Immature natural killer cell (primary cell): Measurements from ENCODE around the gene EPHA3. TPM values are rescaled to one million over a fixed set of nuclear protein-coding genes. Genes with fewer than 3 reads are reported as not detected.

Source experiments
- DNase-seq, 3 donors: peaks; one replicate each; pipeline ENCODE4 v3.0.0; 2022; ENCODE audit warnings: mixed read lengths in 1 of 3
- H3K27ac Mint-ChIP-seq, 6 donors: one replicate each; pipeline ENCODE4 v1.8.0; 2020; ENCODE audit warnings: mixed read lengths in 6 of 6, mild to moderate bottlenecking in 5 of 6, inconsistent platforms in 4 of 6, moderate library complexity in 3 of 6
- H3K27me3 Mint-ChIP-seq, 3 donors: one replicate each; pipeline ENCODE4 v1.8.0; 2020 to 2021; ENCODE audit warnings: low read depth in 3 of 3, mild to moderate bottlenecking in 3 of 3, mixed read lengths in 3 of 3, moderate library complexity in 3 of 3, inconsistent platforms in 1 of 3
- H3K36me3 Mint-ChIP-seq, 3 donors: one replicate each; pipeline ENCODE4 v1.8.0; 2020; ENCODE audit warnings: mixed read lengths in 3 of 3, inconsistent platforms in 2 of 3, mild to moderate bottlenecking in 2 of 3
- H3K4me1 Mint-ChIP-seq, 2 donors: one replicate each; pipeline ENCODE4 v1.8.0; 2020; ENCODE audit warnings: inconsistent platforms in 2 of 2, mild to moderate bottlenecking in 2 of 2, mixed read lengths in 2 of 2, moderate library complexity in 1 of 2
- H3K4me3 Mint-ChIP-seq, 5 donors: one replicate each; pipeline ENCODE4 v1.8.0; 2020; ENCODE audit warnings: mild to moderate bottlenecking in 5 of 5, mixed read lengths in 5 of 5, inconsistent platforms in 3 of 5, moderate library complexity in 3 of 5
- H3K9me3 Mint-ChIP-seq, 6 donors: one replicate each; pipeline ENCODE4 v1.8.0; 2020; ENCODE audit warnings: mild to moderate bottlenecking in 6 of 6, mixed read lengths in 6 of 6, inconsistent platforms in 4 of 6, moderate library complexity in 3 of 6
- polyA plus RNA-seq, 3 donors: library from polyadenylated mRNA; unstranded; fragments of 300-500 nt; fragmentation: Illumina TruSeq; gene quantifications; one replicate each; pipeline ENCODE4 v1.2.3, GENCODE V29; 2021

The EPHA3 gene
- polyA plus RNA-seq, 3 donors from 2014 or later, result not detected

DNA sequence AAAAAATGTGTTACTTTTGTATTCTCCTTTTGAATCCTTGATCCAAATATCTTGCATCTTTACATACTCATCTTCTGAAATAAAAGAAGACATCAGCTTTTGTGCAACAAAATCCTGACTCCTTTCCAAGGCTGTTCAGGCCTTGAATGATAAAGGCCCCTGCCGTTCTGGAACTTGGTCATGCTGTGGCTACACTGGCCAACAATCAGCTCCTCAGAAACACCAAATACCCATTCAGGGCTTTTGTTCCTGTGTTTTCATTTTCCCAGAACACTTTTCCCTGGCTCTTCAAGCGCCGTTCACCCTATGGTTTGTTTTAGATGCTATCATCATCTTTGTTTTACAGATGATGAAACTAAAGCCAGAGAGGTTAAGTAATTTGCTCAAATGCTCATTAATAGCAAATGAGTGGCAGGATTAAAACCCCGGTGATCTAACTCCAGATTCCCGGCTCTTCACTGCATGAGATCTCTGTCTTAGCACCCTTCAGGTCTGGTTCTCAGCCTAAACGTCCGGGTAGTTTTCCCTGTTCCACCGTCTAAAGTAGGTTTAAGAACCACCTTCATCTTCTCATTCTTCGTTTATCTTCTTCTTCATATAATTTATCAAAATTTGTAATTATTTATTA lies 58.3 kb downstream of the EPHA3 start:
- peaks cover 6 to 30% (median 17%) of the 10 kb centered on the region in 6 donors for H3K9me3 Mint-ChIP-seq
- no peaks in the 10 kb centered on the region for H3K4me1 Mint-ChIP-seq
- DNase-seq, result no peak
- H3K27me3 Mint-ChIP-seq, result no peaks in the 10 kb centered on the region
- no peak overlapping the region for H3K27ac Mint-ChIP-seq
- no peak overlapping the region for H3K4me3 Mint-ChIP-seq
- H3K36me3 Mint-ChIP-seq, result peaks cover 0 to 3% (median 0%) of the 10 kb centered on the region in 3 donors

DNA sequence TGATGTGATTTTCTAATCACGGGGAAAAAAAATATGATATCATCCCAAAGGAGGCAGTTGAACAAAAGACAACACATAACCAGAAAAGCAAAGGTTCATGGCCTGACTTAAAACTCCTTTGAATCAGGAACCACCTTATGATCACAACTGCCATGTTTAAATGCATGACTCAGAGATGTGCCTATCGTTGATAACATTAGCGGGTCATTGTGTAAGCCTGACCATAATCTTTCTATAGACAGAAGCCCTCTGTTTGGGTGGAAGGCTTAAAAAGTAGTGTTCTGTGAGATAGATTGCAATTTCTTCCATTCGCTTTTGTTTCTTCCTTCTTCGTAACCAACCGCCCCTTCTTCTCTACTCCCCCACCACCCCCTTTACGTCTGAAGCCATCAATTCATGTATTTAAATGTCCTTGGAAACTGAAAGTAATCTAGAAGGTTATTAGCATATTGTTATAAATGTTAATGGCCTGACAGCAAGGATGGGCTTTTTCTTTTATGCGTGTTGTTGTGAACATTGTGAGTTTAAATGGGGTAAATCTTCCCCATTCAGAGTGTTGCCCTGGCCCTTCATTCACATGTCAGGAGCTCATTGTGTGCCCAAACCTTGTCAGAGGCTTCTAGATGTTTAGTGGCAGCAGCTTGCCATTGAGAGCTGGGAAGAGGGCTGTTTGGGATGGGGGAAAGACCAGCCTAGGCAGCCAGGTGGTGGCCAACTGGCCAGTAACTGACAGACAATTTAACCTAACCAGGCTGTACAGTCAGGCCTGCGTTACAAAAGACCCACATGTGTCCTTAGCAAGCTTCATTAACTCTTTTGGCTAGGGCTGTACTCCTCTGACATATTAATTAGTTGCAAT lies 64.5 kb downstream of the EPHA3 start:
- Mint-ChIP-seq H3K4me1 (no peaks in the 10 kb centered on the region), H3K27ac (no peak overlapping the region), H3K27me3 (peaks cover 0 to 2% (median 0%) of the 10 kb centered on the region in 3 donors), H3K4me3 (no peak overlapping the region), H3K9me3 (peaks cover 0 to 11% (median 4%) of the 10 kb centered on the region in 6 donors), H3K36me3 (no peaks in the 10 kb centered on the region)
- no peak for DNase-seq

DNA sequence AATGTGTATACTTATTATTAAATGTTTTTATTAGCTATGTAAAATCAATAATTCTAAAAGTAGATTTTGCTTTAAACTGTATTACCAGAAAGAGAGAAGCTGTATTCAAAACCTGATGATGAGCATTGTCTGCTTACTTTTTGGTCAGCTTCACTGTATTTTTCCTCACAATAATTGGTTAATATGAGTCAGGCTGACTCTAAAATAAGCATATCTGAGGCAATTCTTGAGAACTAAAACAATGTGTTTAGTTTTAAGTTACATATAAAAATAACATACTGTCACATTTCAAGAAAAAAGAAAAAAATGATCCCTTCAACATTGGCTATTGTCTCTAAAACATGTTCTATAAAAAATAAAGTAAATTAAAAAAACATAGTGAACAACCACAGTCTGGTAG lies 66.1 kb downstream of the EPHA3 start:
- H3K4me1 Mint-ChIP-seq, result no peaks in the 10 kb centered on the region
- DNase-seq, result no peak
- peaks cover 0 to 2% (median 0%) of the 10 kb centered on the region in 3 donors for H3K27me3 Mint-ChIP-seq
- H3K4me3 Mint-ChIP-seq, result no peak overlapping the region
- H3K9me3 Mint-ChIP-seq, result peaks cover 2 to 16% (median 7%) of the 10 kb centered on the region in 6 donors
- H3K36me3 Mint-ChIP-seq, result no peaks in the 10 kb centered on the region
- no peak overlapping the region for H3K27ac Mint-ChIP-seq

DNA sequence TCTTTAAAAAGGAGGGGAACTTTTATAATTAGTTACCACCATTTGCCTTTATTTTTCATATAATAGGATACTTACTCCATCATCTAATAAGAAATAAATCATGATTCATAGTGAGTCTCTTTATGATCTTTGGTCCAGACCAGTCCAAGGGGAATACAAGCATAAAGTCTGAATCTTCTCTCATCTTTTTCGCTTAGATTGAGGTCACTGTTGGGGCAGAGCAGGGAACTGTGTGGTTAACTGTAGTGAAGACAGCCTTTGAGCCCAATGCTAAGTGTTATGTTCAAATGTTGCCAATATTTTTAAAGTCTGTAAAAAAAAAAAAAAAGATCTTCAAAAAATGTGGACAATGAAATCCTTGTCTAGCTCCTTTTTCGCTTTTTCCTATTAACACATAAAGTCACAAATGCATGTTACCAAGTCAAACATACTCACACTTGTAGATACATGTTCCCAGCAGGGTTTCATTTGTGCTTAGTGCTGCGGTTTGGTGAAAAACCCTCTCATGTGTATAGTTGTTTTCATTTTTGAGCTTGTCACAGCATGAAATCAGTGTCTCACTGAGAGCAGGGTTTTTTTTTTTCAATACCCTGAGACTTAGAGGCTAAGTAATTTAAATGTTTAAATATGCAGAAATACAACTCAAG lies 72.1 kb downstream of the EPHA3 start:
- peaks cover 3 to 27% (median 12%) of the 10 kb centered on the region in 6 donors for H3K9me3 Mint-ChIP-seq
- no peak overlapping the region for H3K27ac Mint-ChIP-seq
- no peak overlapping the region for H3K4me3 Mint-ChIP-seq
- peaks cover 0 to 3% (median 0%) of the 10 kb centered on the region in 3 donors for H3K36me3 Mint-ChIP-seq
- H3K4me1 Mint-ChIP-seq, result no peaks in the 10 kb centered on the region
- peaks cover 0 to 2% (median 0%) of the 10 kb centered on the region in 3 donors for H3K27me3 Mint-ChIP-seq
- DNase-seq, result no peak

DNA sequence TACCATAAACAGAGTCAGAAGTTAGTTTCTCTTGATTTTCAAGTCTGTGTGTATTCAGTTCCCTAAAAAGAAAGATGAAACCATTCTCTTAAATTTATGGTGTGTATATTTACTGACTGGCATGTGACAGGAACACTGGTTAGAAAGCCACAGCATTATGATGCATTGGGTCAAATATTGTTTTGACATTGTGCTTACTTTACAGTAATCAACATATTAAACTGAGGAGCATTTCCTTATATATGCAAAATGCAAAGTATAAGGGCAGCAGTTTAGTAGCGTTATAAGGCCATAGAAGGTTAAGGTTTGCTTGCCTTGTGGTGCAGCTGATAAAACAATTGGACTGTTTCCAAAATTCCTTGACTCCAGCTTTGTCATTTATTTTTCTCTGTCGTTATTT lies 72.9 kb downstream of the EPHA3 start:
- Mint-ChIP-seq H3K27me3 (peaks cover 0 to 2% (median 0%) of the 10 kb centered on the region in 3 donors), H3K27ac (no peak overlapping the region), H3K4me3 (no peak overlapping the region), H3K9me3 (peaks cover 5 to 27% (median 12%) of the 10 kb centered on the region in 6 donors), H3K36me3 (peaks cover 0 to 3% (median 0%) of the 10 kb centered on the region in 3 donors), H3K4me1 (no peaks in the 10 kb centered on the region)
- no peak for DNase-seq

DNA sequence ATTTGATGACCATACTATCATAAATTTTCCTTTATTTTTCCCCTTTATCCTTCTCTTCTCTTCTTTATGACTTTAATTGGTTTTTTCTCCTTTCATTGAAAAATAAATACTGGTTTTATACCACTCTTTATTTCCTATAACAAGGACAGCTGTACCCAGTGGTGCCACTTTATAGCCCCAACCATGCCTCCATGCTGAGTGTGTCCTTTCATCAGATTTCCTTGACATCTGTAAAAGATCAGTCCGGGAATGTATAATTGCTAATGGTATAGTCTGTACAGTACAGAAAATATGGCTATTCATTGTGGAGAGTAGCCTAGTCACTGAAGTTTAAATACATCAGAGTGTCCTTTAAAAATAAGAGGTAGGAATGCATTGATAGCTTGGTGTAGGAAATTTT lies 74.6 kb downstream of the EPHA3 start:
- H3K27me3 Mint-ChIP-seq, result no peaks in the 10 kb centered on the region
- no peaks in the 10 kb centered on the region for H3K4me1 Mint-ChIP-seq

DNA sequence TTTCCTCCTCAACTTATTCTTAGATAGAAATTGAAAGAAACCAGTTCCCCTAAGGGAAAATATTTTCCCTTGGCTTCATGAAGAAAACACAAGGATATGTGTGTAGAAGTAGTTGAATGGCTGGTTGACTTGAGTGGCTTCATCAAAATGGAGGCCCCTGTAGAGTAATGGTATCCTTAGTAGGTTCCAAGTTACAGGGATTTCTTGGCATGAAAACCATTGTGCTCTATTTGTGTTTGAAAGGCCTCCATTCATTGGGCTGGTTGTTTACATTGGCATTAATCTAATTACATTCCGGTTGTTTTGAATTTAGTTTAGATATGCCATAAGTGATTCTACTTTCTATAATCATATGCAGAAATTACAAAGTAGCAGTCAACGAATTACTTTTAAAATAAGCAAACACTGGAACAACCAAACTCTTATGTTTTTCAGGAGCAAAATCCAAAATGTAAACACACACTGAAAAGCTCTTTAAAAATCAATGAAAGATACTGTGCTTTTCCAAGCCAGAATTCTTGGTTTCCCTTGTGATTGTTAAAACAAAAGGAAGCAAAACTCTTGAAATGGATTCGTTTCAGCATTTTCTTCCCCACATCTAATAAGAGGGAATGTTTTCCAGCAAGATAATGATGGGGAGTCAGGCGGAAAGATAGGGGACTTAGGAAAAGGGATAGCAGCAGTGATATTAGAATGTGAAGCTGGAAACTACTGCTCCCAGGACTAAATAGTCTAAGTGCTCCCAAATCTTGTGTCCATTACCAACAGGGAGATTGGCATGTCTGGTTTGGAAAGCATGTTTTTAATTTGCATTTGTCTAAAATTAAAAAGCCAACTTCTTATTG lies 77.0 kb downstream of the EPHA3 start:
- peaks cover 0 to 3% (median 3%) of the 10 kb centered on the region in 3 donors for H3K36me3 Mint-ChIP-seq
- no peaks in the 10 kb centered on the region for H3K4me1 Mint-ChIP-seq
- no peak overlapping the region for H3K27ac Mint-ChIP-seq
- DNase-seq, result no peak
- H3K9me3 Mint-ChIP-seq, result peaks cover 7 to 40% (median 20%) of the 10 kb centered on the region in 6 donors
- H3K4me3 Mint-ChIP-seq, result no peak overlapping the region
- H3K27me3 Mint-ChIP-seq, result peaks cover 0 to 2% (median 0%) of the 10 kb centered on the region in 3 donors

More for the DNA sequence above, 74.6 kb downstream of the EPHA3 start:
- Mint-ChIP-seq H3K4me3 (no peak overlapping the region), H3K27ac (no peak overlapping the region), H3K36me3 (peaks cover 0 to 3% (median 3%) of the 10 kb centered on the region in 3 donors), H3K9me3 (peaks cover 5 to 35% (median 18%) of the 10 kb centered on the region in 6 donors)
- DNase-seq, result no peak

DNA sequence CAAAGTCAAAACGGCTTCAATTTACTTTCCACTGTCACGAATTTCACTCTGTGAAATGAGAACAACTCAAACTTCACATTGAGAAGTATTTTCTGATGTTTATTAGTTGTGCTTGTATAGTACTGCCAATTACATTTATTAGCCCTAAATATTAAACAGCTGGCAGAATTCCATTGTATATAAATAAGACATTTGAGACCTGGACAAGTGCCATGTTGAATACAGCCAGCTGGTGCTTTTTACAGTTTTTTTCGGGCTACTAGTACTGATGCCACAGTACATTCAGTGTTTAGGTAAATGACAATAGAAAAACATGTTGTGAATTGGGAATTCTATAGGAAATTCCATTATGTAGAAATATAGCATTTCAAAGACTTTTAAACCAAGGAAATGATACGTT lies 79.0 kb downstream of the EPHA3 start:
- Mint-ChIP-seq H3K27me3 (peaks cover 0 to 4% (median 0%) of the 10 kb centered on the region in 3 donors), H3K27ac (no peak overlapping the region), H3K4me1 (no peaks in the 10 kb centered on the region)

DNA sequence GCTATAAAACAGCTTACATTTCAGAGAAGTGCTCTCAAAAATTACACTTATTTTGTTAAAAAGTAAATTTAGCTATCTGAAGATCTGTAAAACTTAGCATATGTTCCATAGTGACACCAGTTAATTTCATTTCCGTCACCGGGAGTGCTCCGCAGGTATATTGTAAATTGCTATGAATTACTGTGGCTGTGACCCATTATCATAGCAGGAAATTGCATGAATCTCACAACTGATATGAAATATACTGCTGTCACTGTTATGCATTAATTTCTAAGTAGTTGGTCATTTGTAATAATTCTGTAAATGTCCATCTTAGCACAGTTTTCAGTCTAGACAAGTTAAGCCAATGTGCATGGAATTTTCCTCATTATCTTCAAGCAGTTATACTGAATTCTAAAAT lies 91.2 kb downstream of the EPHA3 start:
- DNase-seq, result no peak
- Mint-ChIP-seq H3K27ac (no peak overlapping the region), H3K9me3 (peaks cover 7 to 49% (median 24%) of the 10 kb centered on the region in 6 donors), H3K27me3 (peaks cover 0 to 1% (median 0%) of the 10 kb centered on the region in 3 donors), H3K36me3 (peaks cover 0 to 3% (median 0%) of the 10 kb centered on the region in 3 donors), H3K4me3 (no peak overlapping the region), H3K4me1 (no peaks in the 10 kb centered on the region)

More for the DNA sequence above, 79.0 kb downstream of the EPHA3 start:
- no peak overlapping the region for H3K4me3 Mint-ChIP-seq
- no peak for DNase-seq
- peaks cover 7 to 35% (median 23%) of the 10 kb centered on the region in 6 donors for H3K9me3 Mint-ChIP-seq
- peaks cover 0 to 3% (median 2%) of the 10 kb centered on the region in 3 donors for H3K36me3 Mint-ChIP-seq

DNA sequence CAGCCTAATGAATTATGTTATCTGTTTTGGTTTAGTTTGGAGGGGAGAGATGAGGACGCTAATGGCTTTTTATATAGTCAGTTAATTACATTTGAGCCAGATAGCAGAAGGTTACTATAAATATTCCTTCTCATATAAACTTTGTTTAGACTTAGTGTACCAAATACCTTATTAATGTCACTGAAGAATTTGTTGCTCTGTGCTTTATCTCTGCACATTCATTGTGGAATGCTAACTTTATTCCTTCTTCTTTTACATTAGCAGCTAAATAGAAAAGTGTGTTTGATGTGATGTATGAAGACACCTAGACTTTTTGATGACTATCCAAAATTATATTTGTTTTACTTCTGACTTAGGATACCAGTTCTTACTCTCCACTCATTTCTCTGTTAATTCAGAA lies 105.2 kb downstream of the EPHA3 start:
- H3K9me3 Mint-ChIP-seq, result peaks cover 4 to 54% (median 24%) of the 10 kb centered on the region in 6 donors
- no peak overlapping the region for H3K27ac Mint-ChIP-seq
- peaks cover 0 to 2% (median 0%) of the 10 kb centered on the region in 3 donors for H3K27me3 Mint-ChIP-seq
- no peak overlapping the region for H3K4me3 Mint-ChIP-seq
- H3K4me1 Mint-ChIP-seq, result no peaks in the 10 kb centered on the region
- DNase-seq, result no peak
- H3K36me3 Mint-ChIP-seq, result no peaks in the 10 kb centered on the region

DNA sequence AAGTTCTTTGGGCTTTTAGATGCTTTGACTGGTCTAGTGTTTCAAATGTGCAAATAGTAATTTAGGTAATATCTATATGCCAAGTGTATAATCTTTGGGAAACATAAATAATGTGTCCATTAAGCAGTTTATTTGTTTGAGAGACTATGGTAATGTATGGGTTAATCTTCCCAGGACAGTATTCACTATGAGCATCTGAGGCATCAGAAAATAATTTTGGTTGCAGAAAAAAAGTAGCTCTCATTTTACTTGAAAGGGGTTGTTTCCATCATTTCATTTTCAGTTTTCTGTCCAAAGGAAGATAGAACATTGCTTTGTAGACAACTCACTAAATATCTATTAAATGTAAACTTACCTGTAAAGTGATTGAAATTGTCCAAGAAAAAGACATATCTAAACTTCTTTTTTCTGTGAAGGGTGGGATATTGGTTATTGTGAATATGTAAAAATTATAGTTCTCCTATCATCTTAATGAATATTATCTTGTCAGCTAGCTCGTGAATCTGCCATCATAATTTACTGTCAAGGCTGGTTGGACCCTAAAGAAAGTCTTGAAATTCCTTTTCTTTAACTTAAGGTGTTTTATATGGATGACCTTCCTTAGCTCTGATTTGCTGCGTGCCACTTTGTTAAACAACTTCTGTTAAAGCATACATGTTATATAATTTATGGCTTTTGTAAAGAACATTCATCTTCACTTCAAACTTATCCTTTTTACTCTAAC lies 108.8 kb downstream of the EPHA3 start:
- no peaks in the 10 kb centered on the region for H3K4me1 Mint-ChIP-seq
- H3K36me3 Mint-ChIP-seq, result no peaks in the 10 kb centered on the region
- H3K27ac Mint-ChIP-seq, result no peak overlapping the region
- H3K4me3 Mint-ChIP-seq, result no peak overlapping the region
- H3K27me3 Mint-ChIP-seq, result peaks cover 0 to 2% (median 0%) of the 10 kb centered on the region in 3 donors
- DNase-seq, result no peak
- peaks cover 8 to 54% (median 19%) of the 10 kb centered on the region in 6 donors for H3K9me3 Mint-ChIP-seq

DNA sequence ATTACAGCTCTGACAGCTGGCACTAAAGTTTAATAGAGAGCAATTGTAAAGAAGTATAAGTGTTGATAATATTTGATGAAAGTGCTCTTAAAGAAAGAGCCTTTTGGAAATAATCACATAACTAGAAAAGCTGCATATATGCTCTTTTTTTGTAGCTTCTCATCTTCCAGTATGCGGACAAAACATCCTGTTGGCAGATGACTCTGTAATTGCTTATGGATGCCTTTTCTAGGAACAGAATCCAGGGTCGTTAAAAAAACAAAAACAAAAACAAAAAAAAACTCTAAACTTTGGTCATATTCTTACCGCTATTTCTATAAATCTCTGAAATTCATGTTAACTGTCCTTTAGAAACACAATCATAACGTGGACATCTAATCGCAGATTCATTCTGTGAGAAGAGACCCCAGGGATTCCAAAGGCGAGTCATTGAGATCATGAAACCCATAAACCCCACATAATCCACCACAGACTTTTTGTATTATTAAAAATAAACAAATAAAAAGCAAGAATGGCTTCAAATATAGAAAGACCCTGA lies 109.8 kb downstream of the EPHA3 start:
- no peaks in the 10 kb centered on the region for H3K4me1 Mint-ChIP-seq
- H3K27me3 Mint-ChIP-seq, result peaks cover 0 to 2% (median 0%) of the 10 kb centered on the region in 3 donors
- H3K27ac Mint-ChIP-seq, result no peak overlapping the region
- H3K36me3 Mint-ChIP-seq, result no peaks in the 10 kb centered on the region
- H3K9me3 Mint-ChIP-seq, result peaks cover 10 to 59% (median 20%) of the 10 kb centered on the region in 6 donors
- no peak overlapping the region for H3K4me3 Mint-ChIP-seq
- DNase-seq, result no peak
